GM19025 (cell line): Measurements from ENCODE around the gene ADRB1.

Source experiments
- ATAC-seq: cut with Tn5 transposase; IDR thresholded peaks from one replicate; pipeline ENCODE4 v1.9.1; 2021; ENCODE audit warnings: mild to moderate bottlenecking, low read depth, moderate library complexity; ENCODE audit not compliant: unreplicated experiment

ADRB1 gene

GRCh38 chr10:114025611-114026130, 18.0 kb upstream of the ADRB1 start:
- no peak for ATAC-seq

- ATAC-seq: no peak
Observed at GRCh38 chr10:114026189-114027040, 17.3 kb upstream of the ADRB1 start.

GRCh38 chr10:114027041-114027394, 16.6 kb upstream of the ADRB1 start:
- no peak for ATAC-seq

GRCh38 chr10:114027951-114028350, 15.7 kb upstream of the ADRB1 start:
- no peak for ATAC-seq

GRCh38 chr10:114028425-114028824, 15.2 kb upstream of the ADRB1 start:
- no peak for ATAC-seq

- no peak for ATAC-seq
Observed at GRCh38 chr10:114029655-114030054, 14.0 kb upstream of the ADRB1 start.

GRCh38 chr10:114030140-114030539, 13.5 kb upstream of the ADRB1 start:
- no peak for ATAC-seq

GRCh38 chr10:114031073-114031972, 12.3 kb upstream of the ADRB1 start:
- ATAC-seq: no peak

GRCh38 chr10:114033566-114033965, 10.1 kb upstream of the ADRB1 start:
- ATAC-seq: no peak

- no peak for ATAC-seq
Observed at GRCh38 chr10:114034923-114035645, 8.6 kb upstream of the ADRB1 start.

GRCh38 chr10:114035791-114036190, 7.9 kb upstream of the ADRB1 start:
- no peak for ATAC-seq

GRCh38 chr10:114038819-114039218, 4.8 kb upstream of the ADRB1 start:
- ATAC-seq: no peak

- ATAC-seq: no peak
Observed at GRCh38 chr10:114041166-114041565, 2.5 kb upstream of the ADRB1 start.

GRCh38 chr10:114042895-114043531, 653 bp upstream of the ADRB1 start:
- no peak for ATAC-seq

GRCh38 chr10:114044247-114045135, 825 bp downstream of the ADRB1 start:
- ATAC-seq: no peak

GRCh38 chr10:114045136-114046086, 1.7 kb downstream of the ADRB1 start:
- ATAC-seq: no peak

- ATAC-seq: no peak
Observed at GRCh38 chr10:114046087-114046458, 2.4 kb downstream of the ADRB1 start.

- ATAC-seq: no peak
Observed at GRCh38 chr10:114048472-114048871, 4.8 kb downstream of the ADRB1 start.
